Measurements from ENCODE around the gene PHAX. TPM values are rescaled to one million over a fixed set of nuclear protein-coding genes. Genes with fewer than 3 reads are reported as not detected.

Gene PHAX
- total RNA-seq, 1 donor from 2014 or later = 44.7 TPM

- TF ChIP-seq POLR2A (IDR thresholded peaks at IDR 0.05) = no peak
- no peak for TF ChIP-seq POLR2AphosphoS5 (IDR thresholded peaks at IDR 0.05; ENCODE audit: insufficient read depth in 1 of 2, low read depth in 1 of 2)
- TF ChIP-seq CTCF (IDR thresholded peaks at IDR 0.05) = no peak
- Histone ChIP-seq H3K9me3 (no peaks in the 10 kb centered on the region), H3K36me3 (peaks cover 0 to 74% of the 10 kb centered on the region in 2 donors), H3K4me1 (no peaks in the 10 kb centered on the region), H3K4me3 (no peak overlapping the region), H3K27ac (no peak overlapping the region), H3K27me3 (no peaks in the 10 kb centered on the region)
- no peak for DNase-seq (ENCODE audit: extremely low spot score in 2 of 2)
- intact Hi-C loops (cut with DNase I) = no loop called here
Measured at GRCh38 chr5:126583761-126584160, 17.0 kb upstream of the PHAX start.

- H3K4me3 ChIP-seq = no peak overlapping the region
- intact Hi-C loops (cut with DNase I) = no loop called here
- peaks cover 0 to 57% of the 10 kb centered on the region in 2 donors for H3K36me3 ChIP-seq
- peaks cover 6% of the 10 kb centered on the region for H3K4me1 ChIP-seq
- no peaks in the 10 kb centered on the region for H3K27me3 ChIP-seq
- H3K27ac ChIP-seq = no peak overlapping the region
- no peak for DNase-seq (ENCODE audit: extremely low spot score in 2 of 2)
- H3K9me3 ChIP-seq = no peaks in the 10 kb centered on the region
- TF ChIP-seq POLR2AphosphoS5 (IDR thresholded peaks at IDR 0.05; ENCODE audit: insufficient read depth in 1 of 2, low read depth in 1 of 2) = no peak
- no peak for TF ChIP-seq CTCF (IDR thresholded peaks at IDR 0.05)
- TF ChIP-seq POLR2A (IDR thresholded peaks at IDR 0.05) = no peak
Measured at GRCh38 chr5:126587551-126588390, 13.0 kb upstream of the PHAX start.

GRCh38 chr5:126589536-126590297 is 11.0 kb upstream of the PHAX start:
- Histone ChIP-seq H3K27ac (no peak overlapping the region), H3K27me3 (no peaks in the 10 kb centered on the region), H3K36me3 (peaks cover 0 to 38% of the 10 kb centered on the region in 2 donors), H3K9me3 (no peaks in the 10 kb centered on the region), H3K4me3 (no peak overlapping the region), H3K4me1 (peaks cover 26% of the 10 kb centered on the region)
- no peak for DNase-seq (ENCODE audit: extremely low spot score in 2 of 2)
- intact Hi-C loops (cut with DNase I) = no loop called here
- TF ChIP-seq CTCF (IDR thresholded peaks at IDR 0.05) = no peak
- no peak for TF ChIP-seq POLR2AphosphoS5 (IDR thresholded peaks at IDR 0.05; ENCODE audit: insufficient read depth in 1 of 2, low read depth in 1 of 2)
- TF ChIP-seq POLR2A (IDR thresholded peaks at IDR 0.05) = no peak

- H3K4me1 ChIP-seq = peaks cover 32% of the 10 kb centered on the region
- no peaks in the 10 kb centered on the region for H3K27me3 ChIP-seq
- H3K9me3 ChIP-seq = no peaks in the 10 kb centered on the region
- no peak for DNase-seq (ENCODE audit: extremely low spot score in 2 of 2)
- no peak overlapping the region for H3K27ac ChIP-seq
- peaks cover 0 to 22% of the 10 kb centered on the region in 2 donors for H3K36me3 ChIP-seq
- intact Hi-C loops (cut with DNase I) = no loop called here
- no peak for TF ChIP-seq CTCF (IDR thresholded peaks at IDR 0.05)
- TF ChIP-seq POLR2AphosphoS5 (IDR thresholded peaks at IDR 0.05; ENCODE audit: insufficient read depth in 1 of 2, low read depth in 1 of 2) = no peak
- no peak for TF ChIP-seq POLR2A (IDR thresholded peaks at IDR 0.05)
- no peak overlapping the region for H3K4me3 ChIP-seq
Measured at GRCh38 chr5:126591549-126591948, 9.2 kb upstream of the PHAX start.
